H1 (cell line): Measurements from ENCODE around the gene USH2A. TPM values are rescaled to one million over a fixed set of nuclear protein-coding genes. Genes with fewer than 3 reads are reported as not detected.

Source experiments
- MAX ChIP-seq: IDR thresholded peaks from 2 replicates; pipeline ENCODE4 v1.6.1; 2012; ENCODE audit warnings: inconsistent platforms
- USF2 ChIP-seq: IDR thresholded peaks from 2 replicates; pipeline ENCODE4 v1.6.1; 2011; ENCODE audit warnings: low read length, improper control_type of control experiment
- polyA plus RNA-seq, 7 experiments: library from polyadenylated mRNA; depleted of rRNA in 3 of 7; stranded (reverse) in 5 of 7; unstranded in 2 of 7; fragments of >200 nt in 5 of 7; fragments of 200-250 nt in 2 of 7; gene quantifications; 1 replicate in 5 of 7; 2 replicates in 1 of 7; 4 replicates in 1 of 7; pipeline versions ENCODE4 v1.2.1 to v1.2.3, GENCODE V29; 2011 to 2013; ENCODE audit warnings: missing spikeins in 2 of 7, mixed read lengths in 2 of 7
- total RNA-seq: library from RNA; stranded (reverse); fragmentation: NEBNext Ultra II Directional; extraction: Animal tissue kit (Norgen Biotek cat#: 25700); gene quantifications from 2 replicates; pipeline ENCODE4 v1.2.1, GENCODE V29; 2021

The USH2A gene
- total and polyA plus RNA-seq, 2 of the 8 experiments (the other 6 are each of a cell fraction or from before 2014, with no cell fraction given) = 0.02 to 0.17 TPM

GRCh38 chr1:215647738-215648137 is 775.5 kb downstream of the USH2A start (continued):
- TF ChIP-seq USF2 = no peak
- no peak for TF ChIP-seq MAX
- TF ChIP-seq, all 59 proteins: peak for 0
